HG03442 (cell line): ENCODE measurements around the gene KRT26.
"Not testable (repeated sequence)": the region's sequence is repeated elsewhere in the genome, so short reads cannot be mapped to it uniquely, and the experiment has no call there.

Experiments
- ATAC-seq: cut with Tn5 transposase; IDR thresholded peaks from one replicate; pipeline ENCODE4 v1.9.1; 2021; ENCODE audit warnings: mild to moderate bottlenecking, moderate library complexity; ENCODE audit not compliant: unreplicated experiment

KRT26 gene

DNA sequence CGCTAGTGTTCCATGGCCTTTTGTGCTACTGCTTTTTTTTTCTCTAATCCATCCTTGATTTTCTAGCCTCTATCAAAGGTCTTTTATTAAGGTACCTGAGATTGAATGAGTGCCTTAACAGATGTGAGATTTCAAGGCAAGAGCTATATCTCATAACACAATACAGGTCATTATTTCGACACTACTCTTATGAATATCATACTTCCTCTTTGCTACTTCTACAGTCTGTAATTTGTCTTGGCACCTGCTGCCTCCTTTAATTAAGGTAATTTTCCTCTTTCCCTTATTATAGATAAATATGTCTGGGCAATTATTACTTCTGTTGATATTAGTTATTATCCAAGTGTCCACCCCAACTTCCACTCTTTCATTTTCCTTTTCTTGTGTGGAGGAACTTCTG is 22.5 kb upstream of the KRT26 start:
- ATAC-seq, result no peak

- ATAC-seq, result no peak
These were observed 21.8 kb upstream of the KRT26 start for GRCh38 chr17:40793832-40794231.

- no peak for ATAC-seq
These were observed 19.9 kb upstream of the KRT26 start for GRCh38 chr17:40791787-40792436.

- ATAC-seq, result no peak
These were observed 19.1 kb upstream of the KRT26 start for GRCh38 chr17:40791111-40791510.

- no peak for ATAC-seq
These were observed 10.4 kb upstream of the KRT26 start, which contains the start of gene KRT27 for GRCh38 chr17:40782450-40782849. Gene KRT27 (minus strand): TSS chr17:40782550. CDS start chr17:40782493, 57 bp downstream.

DNA sequence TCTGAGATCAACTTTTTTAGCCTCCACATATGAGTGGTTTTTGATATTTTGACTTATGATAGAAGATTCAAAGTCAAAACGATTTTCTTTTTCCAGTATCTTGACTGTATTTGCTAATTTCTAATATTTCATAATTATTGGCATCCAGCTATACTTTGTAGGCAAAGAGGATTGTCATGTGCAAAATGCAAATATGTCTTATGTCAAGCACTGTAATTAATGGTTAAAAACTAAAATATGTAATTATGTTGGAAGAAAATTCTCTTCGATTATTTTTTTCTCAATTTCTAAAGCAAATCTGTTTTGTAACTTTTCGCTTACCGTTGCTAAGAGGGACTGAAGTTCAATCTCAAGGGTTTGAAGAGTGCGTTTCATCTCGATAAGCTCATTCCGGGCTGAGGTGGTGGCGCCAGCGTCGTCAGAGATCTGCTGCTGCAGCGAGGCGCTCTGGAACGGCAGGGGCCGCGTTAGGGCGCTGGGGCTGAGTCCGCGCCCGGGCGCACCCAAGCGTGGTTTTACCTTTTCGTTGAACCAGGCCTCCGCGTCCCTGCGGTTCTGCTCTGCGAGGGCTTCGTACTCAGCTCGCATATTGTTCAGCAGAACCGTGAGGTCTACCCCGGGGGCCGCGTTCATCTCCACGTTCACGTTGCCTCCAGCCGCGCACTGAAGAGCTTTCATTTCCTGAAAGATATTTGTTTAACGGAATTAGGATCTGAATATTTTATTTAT is 7.3 kb upstream of the KRT26 start:
- no peak for ATAC-seq

DNA sequence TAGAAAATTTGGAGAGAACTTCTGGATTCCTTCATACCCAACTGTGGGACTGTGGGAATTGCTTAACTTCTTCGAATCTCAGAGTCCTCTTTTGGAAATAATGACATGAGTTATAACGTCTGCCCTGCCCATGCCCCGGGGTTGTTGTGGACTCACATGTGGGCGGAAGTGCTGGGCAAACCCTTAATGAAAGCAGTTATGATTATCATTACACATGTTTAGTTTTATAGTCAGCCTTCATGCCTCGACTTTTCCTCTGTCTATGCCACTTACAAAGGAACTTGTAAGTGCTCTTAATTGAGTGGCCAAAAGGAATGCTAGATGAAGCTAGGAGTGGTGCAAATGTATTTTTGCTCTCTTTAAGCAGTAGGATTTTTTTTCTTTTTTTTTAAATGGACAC is 6.5 kb upstream of the KRT26 start:
- ATAC-seq, result no peak

- ATAC-seq, result no peak
These were observed 6.0 kb upstream of the KRT26 start for GRCh38 chr17:40777971-40778370.

DNA sequence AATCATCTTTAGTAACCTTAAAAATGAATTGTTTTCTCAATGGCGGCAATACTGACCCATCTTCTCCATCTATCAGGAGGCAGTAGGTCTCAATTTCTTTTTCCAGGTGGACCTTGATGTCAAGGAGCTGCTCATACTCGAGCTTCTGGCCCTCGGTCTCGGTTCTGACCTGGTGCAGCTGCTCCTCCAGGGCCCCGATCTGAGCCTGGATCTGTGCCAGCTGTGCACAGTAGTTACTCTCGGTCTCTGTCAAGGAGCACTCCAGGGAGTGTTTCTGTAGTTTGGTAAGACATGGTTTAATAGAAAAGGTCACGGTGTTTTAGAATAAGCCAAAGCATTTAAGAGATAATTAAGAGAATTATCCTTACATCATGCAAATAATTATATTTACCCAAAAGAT is 5.5 kb upstream of the KRT26 start:
- no peak for ATAC-seq

- ATAC-seq, result no peak
These were observed 3.9 kb upstream of the KRT26 start for GRCh38 chr17:40775945-40776344.

- ATAC-seq, result no peak
These were observed 6.3 kb downstream of the KRT26 start for GRCh38 chr17:40765657-40766056.

GRCh38 chr17:40763752-40764151 is 8.2 kb downstream of the KRT26 start:
- ATAC-seq, result no peak

- no peak for ATAC-seq
These were observed 11.6 kb downstream of the KRT26 start for GRCh38 chr17:40760105-40761016.

GRCh38 chr17:40755231-40755630 is 16.8 kb downstream of the KRT26 start, which contains the start of gene KRT25:
Gene KRT25 (minus strand): TSS chr17:40755331. CDS start chr17:40755271, 60 bp downstream.
- no peak for ATAC-seq

- no peak for ATAC-seq
These were observed 18.2 kb downstream of the KRT26 start for GRCh38 chr17:40753804-40754203.

GRCh38 chr17:40751065-40751464 is 20.9 kb downstream of the KRT26 start:
- no peak for ATAC-seq

GRCh38 chr17:40750391-40750790 is 21.6 kb downstream of the KRT26 start:
- ATAC-seq, result no peak

GRCh38 chr17:40748666-40749065 is 23.3 kb downstream of the KRT26 start:
- ATAC-seq, result not testable (repeated sequence)

- no peak for ATAC-seq
These were observed 33.4 kb downstream of the KRT26 start for GRCh38 chr17:40738553-40738952.

GRCh38 chr17:40735016-40735415 is 37.0 kb downstream of the KRT26 start:
- no peak for ATAC-seq

DNA sequence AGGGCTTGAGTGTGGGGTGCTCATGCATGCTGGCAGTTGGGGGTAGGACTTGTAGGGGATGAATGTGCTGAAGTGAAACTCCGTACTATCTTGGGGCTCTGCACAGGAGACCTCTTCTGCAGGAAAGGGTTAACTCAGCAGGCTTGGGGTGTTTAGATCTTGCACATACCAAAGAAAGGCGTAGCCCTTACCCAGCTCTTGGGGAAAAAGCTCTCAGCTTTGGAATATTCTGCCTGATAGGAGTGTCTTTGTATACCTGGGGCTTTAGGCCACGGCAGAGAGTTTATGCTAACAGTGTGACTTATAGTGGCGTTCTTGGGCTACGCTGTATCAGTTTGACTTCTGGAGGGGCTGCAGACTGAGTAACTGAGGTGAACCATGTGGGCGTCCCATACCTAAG is 38.0 kb downstream of the KRT26 start:
- no peak for ATAC-seq
